Measurements from ENCODE around the gene BCAT1. TPM values are rescaled to one million over a fixed set of nuclear protein-coding genes. Genes with fewer than 3 reads are reported as not detected.

The BCAT1 gene
- total and polyA plus RNA-seq, 9 of the 15 experiments (the other 6 are each of a cell fraction or from before 2014, with no cell fraction given): 38.5 to 157 (median 66.8) TPM

GRCh38 chr12:24997496-24997895, 48.6 kb upstream of the BCAT1 start:
- H3K9ac ChIP-seq (ENCODE audit: insufficient read depth in 1 of 2, low read depth in 2 of 2, low read length in 2 of 2): no peak overlapping the region
- no peak overlapping the region for H3K4me2 ChIP-seq (ENCODE audit: insufficient read depth, low read length)
- no peak for FAIRE-seq
- no peaks in the 10 kb centered on the region for H3K9me1 ChIP-seq (ENCODE audit: control insufficient read depth, insufficient read depth, low read length)
- H3K79me2 ChIP-seq (ENCODE audit: control insufficient read depth, insufficient read depth, low read length): no peaks in the 10 kb centered on the region
- WGBS (ENCODE audit: insufficient coverage, low coverage, missing lambda C conversion rate): 2% methylated on average over 6 of the region's 6 CpGs
- no peak for ATAC-seq
- no peaks in the 10 kb centered on the region for H3K9me3 ChIP-seq (replicated peaks; ENCODE audit: control insufficient read depth, insufficient read depth, low read depth, low read length)
- peaks cover 5% of the 10 kb centered on the region in 2 experiments; a peak in 3 of 5 replicates for H3K27me3 ChIP-seq (ENCODE audit: control insufficient read depth in 2 of 2, insufficient read depth in 2 of 2, low read length in 2 of 2)
- no peak overlapping the region for H3K4me3 ChIP-seq
- H3K36me3 ChIP-seq (ENCODE audit: control insufficient read depth, insufficient read depth, low read length): no peaks in the 10 kb centered on the region
- ChIA-PET POLR2A (no interaction called here), CTCF (ENCODE audit: low intra/inter-chr PET ratio) (no interaction called here)
- in situ Hi-C loops (cut with MboI) (no loop called here), intact Hi-C loops (cut with micrococcal nuclease) (no loop called here)
- no TSS peak for BruUV-seq (replicated peaks)
- no peak overlapping the region for H3K27ac ChIP-seq (ENCODE audit: extremely low read depth, low read depth, low read length)
- H2AFZ ChIP-seq (ENCODE audit: low read depth, low read length): no peak overlapping the region
- TF ChIP-seq RNF219 (CRISPR knock-in tag; IDR thresholded peaks at IDR 0.05): no peak
- TF ChIP-seq NR0B1 (IDR thresholded peaks at IDR 0.05; ENCODE audit: partially characterized antibody): no peak
- no peak for TF ChIP-seq ARID4B (CRISPR knock-in tag; IDR thresholded peaks at IDR 0.05)
- TF ChIP-seq GABPA (tag; conservative IDR thresholded peaks at IDR 0.05; ENCODE audit: low read depth): no peak
- no peak for TF ChIP-seq CREBBP (IDR thresholded peaks at IDR 0.05; ENCODE audit: low read depth, low read length)
- no peaks in the 10 kb centered on the region for H4K20me1 ChIP-seq (replicated peaks; ENCODE audit: control insufficient read depth, insufficient read depth, low read length)
- DNase-seq (ENCODE audit: extremely low read depth in 1 of 4, low spot score in 3 of 4): no peak
- H3K4me1 ChIP-seq (replicated peaks in 1 of 2; ENCODE audit: control insufficient read depth in 2 of 2, insufficient read depth in 2 of 2, low read length in 2 of 2): no peaks in the 10 kb centered on the region
